Measurements from ENCODE around the gene TSPAN11.

The TSPAN11 gene

DNA sequence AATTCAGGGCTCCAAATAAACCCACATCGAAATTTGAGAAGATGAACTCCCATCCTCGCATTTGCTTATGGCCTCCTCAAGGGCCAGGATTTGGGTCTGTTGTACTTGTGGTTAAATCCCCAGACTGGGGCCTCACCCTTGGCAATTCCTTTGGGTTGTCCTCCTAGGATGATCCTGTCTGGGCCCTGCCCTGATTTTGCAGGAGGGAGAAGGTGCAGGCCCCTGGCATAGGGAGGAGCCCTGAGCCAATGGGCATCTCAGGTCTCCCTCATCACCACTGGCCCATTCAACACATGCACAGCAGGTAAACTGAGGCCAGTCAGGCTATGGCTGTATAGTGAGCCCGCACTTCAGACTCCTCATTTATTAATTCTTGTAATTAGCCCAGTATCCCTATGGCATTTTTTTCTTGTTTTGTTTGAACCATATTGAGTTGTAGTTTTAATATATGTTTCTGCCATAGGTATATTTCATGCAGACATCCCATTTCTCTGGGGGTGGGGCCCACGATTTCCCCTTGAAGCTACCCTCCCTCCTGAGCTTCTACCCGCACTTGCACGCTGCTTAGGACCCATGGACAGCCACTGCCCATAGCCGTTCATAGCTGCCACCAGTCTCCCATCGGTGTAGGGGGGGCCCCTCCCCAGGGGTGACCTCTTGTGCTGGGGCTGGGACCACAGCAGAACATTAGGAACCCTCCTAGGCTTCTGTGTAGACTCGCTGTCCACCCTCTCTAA, 80.0 kb downstream of the TSPAN11 start:
- TF ChIP-seq, protein P1, sequence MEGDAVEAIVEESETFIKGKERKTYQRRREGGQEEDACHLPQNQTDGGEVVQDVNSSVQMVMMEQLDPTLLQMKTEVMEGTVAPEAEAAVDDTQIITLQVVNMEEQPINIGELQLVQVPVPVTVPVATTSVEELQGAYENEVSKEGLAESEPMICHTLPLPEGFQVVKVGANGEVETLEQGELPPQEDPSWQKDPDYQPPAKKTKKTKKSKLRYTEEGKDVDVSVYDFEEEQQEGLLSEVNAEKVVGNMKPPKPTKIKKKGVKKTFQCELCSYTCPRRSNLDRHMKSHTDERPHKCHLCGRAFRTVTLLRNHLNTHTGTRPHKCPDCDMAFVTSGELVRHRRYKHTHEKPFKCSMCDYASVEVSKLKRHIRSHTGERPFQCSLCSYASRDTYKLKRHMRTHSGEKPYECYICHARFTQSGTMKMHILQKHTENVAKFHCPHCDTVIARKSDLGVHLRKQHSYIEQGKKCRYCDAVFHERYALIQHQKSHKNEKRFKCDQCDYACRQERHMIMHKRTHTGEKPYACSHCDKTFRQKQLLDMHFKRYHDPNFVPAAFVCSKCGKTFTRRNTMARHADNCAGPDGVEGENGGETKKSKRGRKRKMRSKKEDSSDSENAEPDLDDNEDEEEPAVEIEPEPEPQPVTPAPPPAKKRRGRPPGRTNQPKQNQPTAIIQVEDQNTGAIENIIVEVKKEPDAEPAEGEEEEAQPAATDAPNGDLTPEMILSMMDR (IDR thresholded peaks at IDR 0.05): no peak

DNA sequence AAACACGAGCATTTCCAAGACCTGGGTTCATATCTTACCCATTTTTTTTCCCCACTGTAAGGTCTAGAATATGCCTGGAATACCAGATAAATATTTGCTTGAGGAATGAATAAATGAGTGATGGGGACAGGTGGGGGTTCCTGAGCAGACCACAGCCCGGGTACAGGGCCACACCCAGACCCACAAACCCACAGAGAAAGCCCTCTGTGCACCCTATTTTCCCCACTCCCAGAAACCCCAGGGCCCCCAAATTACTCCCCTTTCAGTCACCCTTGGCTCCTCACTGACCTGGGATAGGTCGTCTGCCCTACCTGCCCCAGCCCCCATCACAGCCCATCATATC, 80.6 kb downstream of the TSPAN11 start:
- TF ChIP-seq, protein P1 (IDR thresholded peaks at IDR 0.05): no peak

DNA sequence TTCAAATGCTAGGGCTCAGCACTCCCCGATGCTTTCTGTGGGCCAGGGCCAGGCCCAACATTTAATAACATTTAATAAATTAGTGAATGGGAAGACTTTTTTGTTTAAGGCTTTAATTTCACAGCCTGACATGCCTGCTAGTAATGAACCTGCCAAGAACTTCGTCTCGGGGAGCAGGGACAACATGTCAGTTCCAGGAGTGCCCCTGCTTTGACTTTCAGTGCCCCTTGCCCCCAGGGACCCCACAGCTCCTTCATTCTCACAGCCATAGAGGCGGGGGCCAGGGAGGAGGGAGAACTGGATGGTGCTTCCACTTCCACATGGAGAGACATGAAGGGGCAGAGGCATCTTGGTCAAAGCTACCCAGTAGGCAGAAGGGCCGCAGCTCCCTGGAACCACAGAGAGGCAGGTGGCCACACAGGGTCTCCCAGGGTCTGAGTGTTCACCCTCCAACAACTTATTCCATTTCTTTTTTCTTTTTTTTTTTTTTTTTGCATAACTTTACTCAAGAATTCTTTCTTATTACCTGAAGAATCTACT, 81.2 kb downstream of the TSPAN11 start:
- TF ChIP-seq, protein P1 (IDR thresholded peaks at IDR 0.05): no peak

DNA sequence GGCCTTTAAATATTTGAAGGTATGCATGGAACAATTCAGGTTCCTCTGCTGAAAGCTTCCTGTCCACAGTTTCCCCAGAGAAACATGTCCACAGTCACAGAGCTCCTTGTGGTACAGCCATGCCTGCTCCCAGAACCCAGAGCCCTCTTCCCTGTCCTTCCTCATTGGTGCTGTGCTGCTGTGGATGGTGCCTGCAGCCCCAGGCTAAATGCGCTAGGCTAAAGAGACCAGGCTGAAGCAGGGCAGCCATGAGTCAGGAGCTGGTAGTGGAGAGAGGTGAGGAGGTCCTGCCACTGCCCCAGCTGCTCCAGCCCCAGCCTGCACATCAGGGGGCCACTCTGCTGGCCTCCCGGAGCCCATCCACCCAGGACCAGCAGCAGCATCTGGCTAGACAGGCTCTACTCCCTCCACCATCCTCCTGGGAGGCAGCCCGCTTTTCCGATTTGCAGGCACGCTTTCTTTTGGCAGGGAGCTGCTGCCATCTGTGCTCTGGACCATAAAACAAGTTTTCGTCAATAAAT, 81.8 kb downstream of the TSPAN11 start:
- TF ChIP-seq, protein P1 (IDR thresholded peaks at IDR 0.05): no peak

DNA sequence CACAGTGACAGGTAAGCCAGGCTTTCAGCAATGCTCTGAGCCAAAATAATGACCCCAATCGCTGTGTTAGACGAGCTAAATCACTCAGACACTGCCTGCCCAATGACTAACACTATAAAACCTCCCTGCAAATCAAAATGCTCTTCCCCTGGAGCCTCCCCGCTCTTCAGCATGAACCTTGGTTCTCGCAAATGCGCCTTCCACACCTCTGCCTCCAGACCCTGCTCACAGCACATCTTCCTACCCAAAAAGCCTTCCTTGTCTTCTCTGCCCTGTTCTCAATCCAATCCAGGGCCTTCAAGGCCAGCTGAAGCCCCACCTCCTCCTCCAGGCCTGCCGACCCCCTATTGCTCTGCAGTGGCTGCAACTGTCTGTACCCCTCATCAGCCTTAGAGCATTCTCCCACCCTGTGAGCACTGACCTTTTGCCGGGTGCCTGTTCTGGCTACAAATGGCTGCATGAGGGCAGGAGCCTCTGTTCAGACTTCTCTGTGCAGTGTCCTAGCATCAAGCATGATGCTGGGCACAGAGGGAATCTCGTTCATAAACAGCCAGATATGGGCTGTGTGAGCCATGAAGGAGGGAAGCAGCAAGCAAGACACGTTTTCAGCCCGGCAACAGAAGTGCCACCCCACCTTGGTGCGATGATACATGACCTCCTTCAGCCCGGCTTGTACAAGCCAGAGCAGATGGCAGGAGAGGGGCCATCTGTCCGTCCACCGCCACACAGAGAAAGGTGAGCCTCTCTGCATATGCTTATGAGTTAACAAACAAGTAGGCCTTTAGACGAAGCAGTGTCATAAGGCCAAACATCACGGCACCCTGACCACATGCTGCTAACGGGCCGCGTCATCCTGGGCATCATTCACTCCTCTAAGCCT, 82.7 kb downstream of the TSPAN11 start:
- TF ChIP-seq, protein P1 (IDR thresholded peaks at IDR 0.05): no peak

DNA sequence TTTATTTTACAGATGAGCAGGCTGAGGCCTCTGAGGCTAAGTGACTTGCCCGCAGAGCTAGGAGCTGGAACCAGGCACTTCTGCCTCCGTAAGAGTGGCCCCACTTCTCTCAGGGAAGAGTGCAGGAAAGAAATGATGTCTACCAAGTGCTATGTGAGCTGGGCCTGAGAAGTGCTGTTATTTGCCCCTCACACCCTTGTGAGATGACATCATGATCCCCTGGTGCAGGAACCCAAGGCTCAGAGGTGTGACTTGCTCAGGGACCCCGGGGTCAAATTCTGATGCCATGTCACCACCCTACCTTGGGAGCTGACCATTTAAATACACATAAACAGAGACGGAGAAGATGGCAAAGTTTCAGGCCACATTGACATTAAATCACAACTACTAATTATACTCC, 83.4 kb downstream of the TSPAN11 start:
- TF ChIP-seq, protein P1 (IDR thresholded peaks at IDR 0.05): no peak

DNA sequence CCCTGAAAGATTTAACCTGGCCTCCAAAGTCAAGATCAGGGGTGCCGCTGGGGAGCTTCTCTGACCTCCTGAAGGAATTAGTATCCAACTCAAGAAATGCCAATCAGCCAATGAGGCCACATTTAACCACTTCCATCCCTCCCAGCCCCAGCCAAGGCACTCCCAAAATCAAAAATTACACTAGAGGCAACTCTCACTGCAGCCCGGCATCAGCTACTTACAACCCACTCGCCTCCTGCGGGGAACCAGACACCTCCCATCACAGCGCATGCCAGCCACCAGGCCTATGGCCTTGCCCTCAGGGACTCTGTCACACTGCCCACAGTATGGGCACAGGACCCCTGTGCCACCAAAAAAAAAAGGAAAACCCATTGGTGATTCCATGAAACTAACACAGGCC, 84.8 kb downstream of the TSPAN11 start:
- TF ChIP-seq, protein P1 (IDR thresholded peaks at IDR 0.05): no peak
